NCI-H510A (cell line): Measurements from ENCODE around the gene HES2.
"Not testable (repeated sequence)": the region's sequence is repeated elsewhere in the genome, so short reads cannot be mapped to it uniquely, and the experiment has no call there.

Source experiments
- DNase-seq: peaks from one replicate; lab custom pipeline; 2025; lab: John Stamatoyannopoulos, UW

The HES2 gene

DNA sequence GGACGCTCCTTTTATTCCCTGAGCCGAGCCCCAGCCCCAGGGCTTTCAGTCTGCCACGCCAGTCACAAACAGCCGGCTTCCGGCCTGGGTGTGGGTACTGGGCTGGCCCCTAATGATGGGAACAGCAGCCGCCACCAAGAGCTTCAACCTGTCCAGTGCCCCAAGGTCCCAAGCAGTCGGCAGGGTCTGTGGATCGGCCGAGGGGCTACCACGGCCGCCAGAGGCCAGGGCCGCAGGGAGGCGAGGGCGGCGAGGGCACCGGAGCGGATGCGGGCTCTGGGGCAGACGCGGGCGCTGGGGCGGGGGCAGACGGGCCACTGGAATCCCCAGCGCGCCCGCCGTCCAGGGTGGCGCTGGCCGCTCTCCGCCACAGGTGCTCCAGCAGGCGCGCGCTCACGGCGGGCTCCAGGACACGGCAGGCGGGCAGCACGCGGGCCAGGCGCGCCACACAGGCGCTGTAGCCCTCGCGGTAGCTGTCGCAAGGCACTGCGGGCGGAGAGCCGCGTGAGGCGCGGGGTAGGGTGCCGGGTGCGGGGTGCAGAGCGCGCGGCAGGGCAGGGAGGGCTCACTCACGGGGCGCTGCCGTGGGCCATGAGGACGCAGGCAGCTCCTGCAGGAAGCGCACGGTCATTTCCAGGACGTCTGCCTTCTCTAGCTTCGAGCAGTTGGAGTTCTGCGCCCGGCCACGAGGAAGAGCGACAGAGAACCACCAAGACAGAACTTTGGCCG is 887 bp downstream of the HES2 start:
- DNase-seq: no peak

- no peak for DNase-seq
Observed at GRCh38 chr1:6417961-6418667, 1.6 kb downstream of the HES2 start.

DNA sequence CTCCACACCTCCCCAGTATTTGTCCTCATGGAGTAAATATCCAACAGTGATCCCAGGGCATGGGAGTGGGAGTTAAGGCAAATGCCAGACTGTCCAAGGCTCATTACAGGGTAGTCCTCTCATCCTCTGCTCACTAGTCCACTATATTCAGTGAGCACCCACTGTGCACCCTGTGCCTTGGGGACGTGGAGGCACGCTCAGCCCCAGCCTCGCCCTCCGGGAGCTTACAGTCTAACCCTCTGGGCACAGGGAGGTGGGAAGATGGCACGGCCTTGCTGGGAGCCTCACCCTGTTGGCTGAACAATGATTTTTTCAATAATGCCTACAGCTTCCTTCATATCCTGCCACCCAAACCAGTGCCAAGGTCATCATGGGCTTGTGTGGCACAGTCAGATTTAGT is 2.8 kb downstream of the HES2 start:
- DNase-seq: no peak

DNA sequence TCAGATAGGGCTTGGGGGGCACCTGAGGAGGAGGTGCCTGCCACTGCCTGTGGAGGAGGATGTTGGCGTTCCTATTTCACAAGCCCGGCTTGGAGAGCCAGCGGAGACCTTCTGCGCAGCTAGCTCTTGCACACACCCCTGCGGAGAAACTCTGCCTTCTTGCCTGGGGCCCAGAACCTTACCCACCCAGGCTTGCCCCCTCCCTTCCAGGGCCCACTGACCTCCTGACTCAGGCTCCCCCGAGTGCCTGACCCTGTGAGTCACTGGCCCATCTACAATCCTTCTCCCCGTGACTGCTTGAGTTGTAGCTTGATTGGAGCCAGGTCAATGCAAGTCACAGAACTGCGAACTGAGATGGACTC is 3.4 kb downstream of the HES2 start:
- no peak for DNase-seq

GRCh38 chr1:6414881-6415626 is 4.7 kb downstream of the HES2 start:
- no peak for DNase-seq

GRCh38 chr1:6414443-6414844 is 5.3 kb downstream of the HES2 start:
- no peak for DNase-seq

DNA sequence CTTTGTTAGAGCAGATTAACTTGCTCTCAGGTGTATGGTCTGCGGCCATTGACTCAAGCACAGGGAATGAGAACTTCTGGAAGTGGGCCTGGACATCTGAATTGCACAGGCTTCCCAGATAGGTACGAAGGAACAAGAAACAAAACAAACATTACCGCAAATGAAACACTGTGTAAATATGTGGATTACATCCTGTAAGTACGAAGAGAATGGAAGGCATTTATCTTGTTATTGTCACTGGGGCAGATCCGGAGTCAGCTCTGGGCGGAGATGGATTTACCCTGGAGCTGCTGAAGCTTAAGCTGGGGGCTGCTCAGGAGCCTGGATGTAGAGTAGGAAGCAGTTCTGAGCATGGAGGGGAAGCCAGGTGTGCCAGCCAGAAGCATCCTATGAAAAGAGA is 6.8 kb downstream of the HES2 start:
- DNase-seq: peak; percentile 65

GRCh38 chr1:6410248-6410893 is 9.3 kb downstream of the HES2 start:
- DNase-seq: no peak

- no peak for DNase-seq
Observed at GRCh38 chr1:6409733-6410132, 10.0 kb downstream of the HES2 start.

DNA sequence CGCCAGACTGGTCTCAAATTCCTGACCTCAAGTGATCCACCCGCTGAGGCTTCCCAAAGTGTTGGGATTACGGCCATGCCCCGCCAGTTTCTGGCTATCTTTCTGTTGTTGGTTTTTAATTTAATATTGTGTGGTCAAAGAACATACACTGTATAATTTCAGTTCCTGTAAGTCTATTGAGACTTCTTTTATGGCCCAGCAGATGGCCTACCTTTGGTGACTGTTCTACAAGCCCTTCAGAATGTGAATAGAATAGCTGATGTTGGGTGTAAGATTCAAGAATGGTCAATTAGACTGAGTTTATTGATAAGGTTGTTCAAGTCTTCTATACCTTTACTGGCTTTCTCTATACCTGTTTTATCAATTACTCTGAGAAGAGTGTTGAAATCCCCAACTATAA is 10.7 kb downstream of the HES2 start:
- DNase-seq: no peak

GRCh38 chr1:6408023-6408422 is 11.7 kb downstream of the HES2 start:
- no peak for DNase-seq

GRCh38 chr1:6401673-6402072 is 18.0 kb downstream of the HES2 start:
- no peak for DNase-seq

- no peak for DNase-seq
Observed at GRCh38 chr1:6399294-6399693, 20.4 kb downstream of the HES2 start.

DNA sequence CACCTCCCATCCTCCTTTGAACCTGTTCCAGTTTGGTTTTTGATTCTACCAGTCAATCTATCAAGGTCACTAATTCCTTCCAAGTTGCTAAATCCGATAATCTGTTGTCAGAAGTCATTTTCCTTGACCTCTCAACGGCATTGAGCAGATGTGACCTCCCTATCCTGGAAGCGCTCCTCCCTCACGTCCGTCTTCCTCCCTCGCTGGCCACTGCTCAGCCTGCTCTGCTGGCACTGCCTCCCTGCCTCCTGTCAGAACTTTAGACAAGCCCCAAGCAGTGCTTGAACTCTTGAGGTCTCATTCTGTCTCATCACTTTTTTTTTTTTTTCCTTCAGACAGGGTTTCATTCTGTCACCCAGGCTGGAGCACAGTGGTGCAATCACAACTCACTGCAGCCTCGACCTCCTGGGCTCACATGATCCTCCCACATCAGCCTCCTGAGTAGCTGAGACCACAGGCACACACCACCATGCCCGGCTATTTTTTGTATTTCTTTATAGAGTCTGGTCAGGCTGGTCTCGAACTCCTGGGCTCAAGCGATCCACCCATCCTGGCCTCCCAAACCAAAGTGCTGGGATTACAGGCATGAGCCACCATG is 21.8 kb downstream of the HES2 start:
- no peak for DNase-seq

DNA sequence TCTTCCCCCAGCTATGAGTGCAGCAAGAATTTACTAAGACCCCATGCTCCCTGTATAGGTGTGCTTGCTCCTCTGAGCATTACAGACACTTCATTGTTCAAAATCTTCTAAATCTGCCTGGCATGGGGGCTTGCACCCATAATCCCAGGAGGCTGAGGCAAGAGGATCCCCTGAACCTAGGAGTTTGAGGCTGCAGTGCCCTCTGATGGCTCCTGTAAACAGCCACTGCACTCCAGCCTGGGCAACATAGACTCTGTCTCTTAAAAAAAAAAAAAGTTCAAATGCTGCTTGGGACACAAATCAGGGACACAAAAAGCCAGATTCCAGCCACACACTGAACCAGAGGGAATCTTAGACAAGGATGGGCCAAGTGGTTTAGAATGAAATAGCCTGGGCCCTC is 22.7 kb downstream of the HES2 start:
- no peak for DNase-seq

GRCh38 chr1:6395781-6396244 is 23.9 kb downstream of the HES2 start:
- DNase-seq: not testable (repeated sequence)

GRCh38 chr1:6395130-6395529 is 24.6 kb downstream of the HES2 start:
- DNase-seq: not testable (repeated sequence)

DNA sequence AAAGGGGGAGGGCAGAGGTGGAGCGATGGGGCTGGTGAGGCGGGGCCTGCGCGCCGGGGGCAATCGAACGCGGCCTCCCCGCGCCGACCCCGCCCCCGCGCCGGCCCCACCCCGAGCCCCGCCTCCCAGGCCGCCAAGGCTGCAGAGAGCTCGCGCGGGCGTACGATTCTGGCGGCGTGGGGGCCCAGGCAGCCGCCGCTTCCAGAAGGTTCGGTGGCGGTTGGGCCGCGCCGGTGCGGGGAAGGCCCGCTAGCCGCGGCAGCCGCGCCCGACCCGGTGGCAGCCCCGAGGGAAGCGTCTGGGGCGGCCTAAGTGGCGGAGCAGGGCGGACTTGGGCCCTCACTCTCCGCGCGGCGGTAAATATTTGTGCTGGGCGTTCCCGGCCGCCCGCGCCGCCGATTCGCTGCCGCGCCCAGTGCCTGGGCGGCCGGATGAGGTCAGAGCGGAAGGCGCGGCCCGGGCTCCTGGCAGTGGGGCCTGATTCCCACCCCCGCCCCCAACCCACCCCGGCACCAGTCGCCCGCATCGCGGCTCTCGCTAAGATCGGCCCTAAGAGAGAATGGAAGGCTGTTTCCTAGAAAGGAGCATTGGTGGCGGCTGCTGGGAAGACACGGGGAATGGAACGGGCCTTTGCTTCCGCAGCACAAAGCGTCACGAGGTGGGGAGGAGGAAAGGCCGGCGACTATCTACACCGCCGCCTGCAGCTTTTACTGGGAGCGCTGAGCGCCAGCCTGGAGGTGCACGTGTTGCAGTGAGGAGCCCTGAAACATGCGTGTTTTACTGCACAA is 26.1 kb downstream of the HES2 start, which contains the start of gene ACOT7:
Gene ACOT7, minus strand, starts transcription at position 368 of the 788 bp plus-strand sequence. CDS start 368 bp downstream, outside the sequence.
- peak; percentile 96 for DNase-seq

DNA sequence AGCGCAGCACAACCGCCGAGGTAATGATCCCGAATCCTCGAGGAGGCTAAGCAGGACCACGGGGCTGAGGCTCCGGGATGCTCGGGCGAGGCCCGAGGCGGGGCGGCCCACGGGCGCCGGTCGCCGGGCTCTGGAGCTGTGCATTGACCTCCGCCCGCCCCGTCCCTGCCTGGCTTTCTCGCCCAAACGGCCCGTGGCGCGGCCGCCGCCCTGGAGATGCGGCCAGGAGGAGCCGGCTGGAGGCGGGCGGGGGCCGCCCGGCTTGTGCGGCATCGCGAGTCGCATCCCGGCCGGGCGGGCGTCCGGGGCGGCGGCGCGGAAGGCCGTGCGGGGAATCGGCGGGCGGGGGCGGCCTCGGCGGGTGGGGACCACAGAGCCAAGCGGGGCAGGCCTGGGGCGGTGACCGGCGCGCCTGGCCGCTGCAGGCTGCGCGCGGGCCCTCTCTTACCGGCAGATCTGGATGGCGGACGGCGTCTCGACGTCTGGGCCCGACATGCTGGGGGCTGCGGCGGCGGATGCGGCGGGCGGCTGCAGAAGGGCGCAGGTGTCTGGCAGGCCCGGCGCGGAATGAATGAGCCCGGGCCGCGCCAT is 26.8 kb downstream of the HES2 start:
- DNase-seq: peak; percentile 28

DNA sequence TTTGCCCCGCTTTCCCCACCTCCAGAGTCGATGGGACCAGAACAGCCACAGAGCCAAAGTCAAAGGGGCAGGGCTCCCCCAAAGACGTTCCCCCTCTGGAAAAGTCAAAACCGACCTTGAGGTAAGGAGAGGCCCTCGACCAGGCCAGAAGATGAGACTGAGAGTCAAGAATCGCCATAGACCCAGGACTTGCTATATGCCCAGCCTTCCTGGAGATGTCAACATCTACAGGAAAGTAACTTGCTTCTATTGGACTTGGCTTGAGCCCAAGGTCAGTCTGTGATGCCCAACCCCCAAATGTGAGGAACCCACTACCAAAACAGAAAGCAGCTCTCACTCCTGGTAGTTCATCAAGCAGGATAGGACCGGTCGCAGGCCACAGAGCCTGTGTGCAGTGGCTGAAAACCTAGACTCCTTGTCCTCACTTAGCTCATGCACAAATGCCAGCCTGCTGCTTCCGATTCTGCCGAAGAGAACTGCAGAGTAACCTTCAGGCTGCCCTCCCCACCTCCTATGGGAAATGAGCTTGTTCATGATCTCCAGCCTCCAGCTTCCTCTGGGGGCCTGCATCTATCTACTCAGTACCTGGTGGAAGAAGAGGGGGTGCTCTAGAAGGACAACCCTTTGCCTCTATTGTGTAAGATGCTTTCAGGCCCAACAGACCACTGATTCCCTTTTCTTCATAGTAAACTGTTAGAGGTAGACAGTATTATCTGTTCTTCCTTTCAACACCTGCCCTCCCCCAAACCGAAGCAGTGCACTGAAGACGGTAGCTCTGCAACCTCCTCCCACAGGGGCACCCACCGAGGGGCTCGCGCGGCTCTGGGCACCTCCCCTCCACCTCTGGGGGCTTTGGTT is 27.5 kb downstream of the HES2 start:
- DNase-seq: no peak
